GM12874 (cell line): Measurements from ENCODE around the gene MAML2.

Experiments
- TF ChIP-seq, protein P1 (sequence below): IDR thresholded peaks from 2 replicates; pipeline ENCODE4 v1.5.1; 2011; ENCODE audit warnings: low read depth, mild to moderate bottlenecking, control low read depth, low read length, moderate library complexity; ENCODE audit not compliant: insufficient read depth

Gene MAML2

DNA sequence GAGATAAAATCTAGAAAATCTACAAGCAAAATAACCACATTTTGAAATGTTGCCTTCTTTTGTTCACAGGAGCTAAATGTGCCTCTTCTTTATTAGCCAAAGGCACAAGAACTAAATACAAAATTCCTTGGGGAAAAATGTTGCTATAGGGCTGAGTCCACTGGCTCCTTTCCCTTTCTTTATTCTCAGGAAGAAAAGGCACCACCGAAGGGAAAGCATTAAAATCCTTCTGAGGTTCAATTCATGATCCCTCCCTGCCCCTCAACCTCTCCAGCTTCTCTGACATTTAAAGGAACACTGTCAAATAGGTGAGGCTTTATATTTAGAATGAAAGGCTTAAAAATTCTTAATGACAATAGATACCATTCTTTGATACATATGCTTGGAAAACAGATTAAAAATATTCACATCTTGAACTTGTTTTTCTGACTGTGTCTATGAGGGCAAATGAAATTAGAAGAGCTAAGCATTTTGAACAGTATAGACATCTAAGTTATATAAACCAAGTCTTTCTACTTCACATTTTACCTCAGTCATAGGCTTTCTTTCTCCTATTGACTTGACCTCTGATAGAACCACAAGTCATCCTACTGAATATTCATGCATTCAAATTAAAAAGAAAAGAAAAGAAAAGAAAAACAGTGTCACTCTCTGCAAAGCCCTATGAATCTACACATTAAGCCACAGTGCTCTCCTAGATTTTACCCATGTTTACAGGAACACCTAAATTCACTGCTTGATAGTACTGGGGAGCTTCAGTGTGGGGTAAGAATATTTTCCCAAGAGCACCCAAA lies 148.2 kb downstream of the MAML2 start:
- TF ChIP-seq, protein P1, sequence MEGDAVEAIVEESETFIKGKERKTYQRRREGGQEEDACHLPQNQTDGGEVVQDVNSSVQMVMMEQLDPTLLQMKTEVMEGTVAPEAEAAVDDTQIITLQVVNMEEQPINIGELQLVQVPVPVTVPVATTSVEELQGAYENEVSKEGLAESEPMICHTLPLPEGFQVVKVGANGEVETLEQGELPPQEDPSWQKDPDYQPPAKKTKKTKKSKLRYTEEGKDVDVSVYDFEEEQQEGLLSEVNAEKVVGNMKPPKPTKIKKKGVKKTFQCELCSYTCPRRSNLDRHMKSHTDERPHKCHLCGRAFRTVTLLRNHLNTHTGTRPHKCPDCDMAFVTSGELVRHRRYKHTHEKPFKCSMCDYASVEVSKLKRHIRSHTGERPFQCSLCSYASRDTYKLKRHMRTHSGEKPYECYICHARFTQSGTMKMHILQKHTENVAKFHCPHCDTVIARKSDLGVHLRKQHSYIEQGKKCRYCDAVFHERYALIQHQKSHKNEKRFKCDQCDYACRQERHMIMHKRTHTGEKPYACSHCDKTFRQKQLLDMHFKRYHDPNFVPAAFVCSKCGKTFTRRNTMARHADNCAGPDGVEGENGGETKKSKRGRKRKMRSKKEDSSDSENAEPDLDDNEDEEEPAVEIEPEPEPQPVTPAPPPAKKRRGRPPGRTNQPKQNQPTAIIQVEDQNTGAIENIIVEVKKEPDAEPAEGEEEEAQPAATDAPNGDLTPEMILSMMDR, result no peak

DNA sequence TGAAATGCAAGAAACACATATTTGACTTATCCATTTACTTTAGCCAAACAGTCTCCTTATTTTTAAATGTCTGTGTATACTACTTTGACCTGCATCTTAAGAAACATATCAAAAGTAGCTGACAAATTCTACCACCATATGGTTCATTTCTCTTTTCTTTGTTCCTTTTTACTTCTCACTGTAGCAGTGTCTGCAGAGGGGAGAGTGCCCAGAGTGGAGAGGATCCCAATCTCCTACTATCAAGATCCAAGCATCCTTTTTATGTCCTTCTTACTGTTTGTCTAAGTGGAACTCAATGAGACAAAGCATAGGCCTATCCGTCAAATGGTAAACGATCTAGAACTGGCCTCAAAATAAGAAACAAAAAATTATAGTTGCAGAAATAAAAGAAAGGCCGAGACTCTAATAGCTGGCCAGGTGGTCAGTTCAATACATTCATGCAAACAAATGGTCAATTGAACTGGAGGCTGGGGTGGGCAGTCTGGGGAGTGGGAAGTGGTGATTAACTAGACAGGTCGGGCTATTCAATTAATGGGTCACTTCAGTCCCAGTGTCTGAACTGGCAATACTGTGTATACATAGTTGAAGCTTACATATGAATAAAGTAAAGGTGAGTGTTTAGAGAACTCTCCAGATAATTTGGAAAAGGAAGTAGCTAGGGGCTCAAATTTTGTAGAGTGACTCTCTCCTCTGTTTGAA lies 149.1 kb downstream of the MAML2 start:
- TF ChIP-seq, protein P1, result no peak

DNA sequence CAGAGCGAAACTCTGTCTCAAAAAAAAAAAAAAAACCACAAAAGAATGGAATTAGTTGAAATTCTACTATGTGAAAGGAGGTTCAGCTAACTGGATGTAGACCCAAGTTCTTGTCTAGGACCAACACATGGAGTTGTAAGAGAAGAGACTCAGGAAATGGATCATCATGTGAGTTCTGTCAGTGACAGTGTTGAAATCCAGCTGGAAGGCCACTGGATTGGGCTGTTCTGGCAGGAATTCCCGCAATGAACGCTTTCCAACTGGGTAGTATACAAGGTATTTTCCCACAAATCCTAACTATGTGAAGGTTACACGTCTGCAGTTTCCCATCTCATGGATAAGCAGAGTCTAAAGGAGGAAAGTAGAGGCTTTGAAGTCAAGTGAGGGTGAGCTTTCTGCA lies 151.2 kb downstream of the MAML2 start:
- TF ChIP-seq, protein P1, result no peak

DNA sequence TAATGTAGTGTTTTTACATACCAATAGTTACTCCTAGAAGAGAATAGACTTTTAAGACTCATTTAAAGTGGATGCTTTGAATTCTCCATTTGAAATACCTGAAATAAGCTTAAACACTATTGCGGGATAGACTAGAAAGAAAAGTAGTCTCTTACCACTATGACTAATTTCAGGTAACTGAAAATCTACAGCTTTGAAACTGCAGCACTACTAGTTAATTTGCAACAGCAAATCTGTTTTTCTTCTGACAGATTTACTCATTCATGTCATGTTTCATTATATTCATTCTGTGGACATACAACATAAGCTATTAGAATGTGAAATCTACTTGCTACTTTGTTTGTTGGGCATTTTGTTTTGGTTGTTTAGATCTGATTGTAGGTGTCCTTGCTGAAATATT lies 153.6 kb downstream of the MAML2 start:
- TF ChIP-seq, protein P1, result no peak

DNA sequence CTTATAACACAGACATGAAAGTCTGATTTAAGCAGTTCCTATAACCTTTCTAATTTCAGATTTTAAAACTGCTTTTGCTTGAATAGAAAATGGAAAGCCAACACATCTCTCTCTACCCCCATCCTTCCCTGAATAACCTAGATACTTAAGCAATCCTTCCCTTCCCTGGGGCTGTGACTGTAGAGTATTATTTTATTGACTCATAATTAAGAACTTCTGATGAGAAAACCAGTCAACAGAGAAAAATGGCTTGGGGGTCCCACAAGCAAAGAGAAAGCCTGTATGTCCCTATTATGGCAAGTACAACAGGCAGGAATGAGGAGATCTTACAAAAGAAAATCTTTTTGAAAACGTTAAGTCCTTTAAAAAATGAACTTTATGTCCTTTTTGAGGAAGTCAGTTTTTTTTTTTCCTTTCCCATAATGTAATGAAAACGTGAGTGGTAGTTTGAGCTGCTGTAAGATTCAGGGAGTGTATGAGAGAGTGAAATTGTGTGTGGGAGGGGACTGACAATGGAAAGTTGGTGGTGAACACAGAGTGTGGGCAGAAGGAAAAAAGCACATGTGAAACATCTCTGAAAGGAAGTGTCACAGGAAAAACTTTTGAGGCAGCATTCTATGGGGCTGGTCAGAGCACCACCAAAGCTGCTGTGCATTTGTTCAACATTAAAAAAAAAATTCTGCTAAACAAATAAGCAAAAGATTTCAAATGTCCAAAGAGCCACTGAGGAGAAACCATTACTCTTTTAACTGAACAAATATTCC lies 154.6 kb downstream of the MAML2 start:
- TF ChIP-seq, protein P1, result no peak

DNA sequence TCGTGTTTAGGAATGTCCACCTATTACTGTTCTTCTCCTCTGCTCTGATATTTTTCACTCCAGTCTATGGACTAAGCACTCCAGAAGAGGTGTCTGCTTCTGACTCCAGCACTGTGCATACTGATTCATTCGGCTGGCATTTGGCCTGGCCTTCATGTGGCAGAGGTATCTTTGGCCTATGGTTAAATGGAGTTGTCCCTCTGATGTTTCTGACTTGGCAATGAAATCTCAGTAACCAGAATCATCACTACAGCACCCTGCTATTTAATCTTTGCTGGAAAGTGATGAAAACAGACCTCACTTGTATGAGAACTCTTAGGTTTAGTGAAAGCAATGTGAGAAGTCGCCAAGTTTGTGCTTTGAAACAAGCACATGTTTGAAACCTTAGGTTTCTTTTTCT lies 155.2 kb downstream of the MAML2 start:
- TF ChIP-seq, protein P1, result no peak

DNA sequence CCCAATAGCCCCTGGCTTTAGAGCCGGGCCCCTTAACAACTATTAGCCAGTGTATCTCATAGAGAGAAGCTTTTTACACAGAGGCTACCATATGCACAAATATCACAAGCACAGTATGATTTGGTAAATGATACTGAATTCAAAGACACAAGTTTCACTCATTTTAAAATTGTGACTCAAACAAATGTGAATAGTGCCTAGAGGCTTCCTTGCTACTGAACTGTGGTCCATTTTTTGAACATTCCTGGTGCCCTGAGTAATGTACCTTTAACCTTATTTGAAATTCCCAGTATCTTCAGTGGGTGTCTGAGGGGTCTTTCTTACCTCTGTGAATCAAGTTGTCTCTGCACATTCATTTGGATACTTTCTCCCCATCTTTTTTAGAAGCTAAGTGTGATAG lies 156.2 kb downstream of the MAML2 start:
- TF ChIP-seq, protein P1, result no peak
